ENCODE data around the gene FAM72A. TPM values are rescaled to one million over a fixed set of nuclear protein-coding genes. Genes with fewer than 3 reads are reported as not detected.

Gene FAM72A
- total RNA-seq, 1 donor from 2014 or later = not detected

- no peak for TF ChIP-seq CTCF (IDR thresholded peaks at IDR 0.05; ENCODE audit: insufficient read depth, low read length, severe bottlenecking)
- peaks cover 11% of the 10 kb centered on the region for H3K27me3 ChIP-seq (ENCODE audit: control insufficient read depth, insufficient read depth, low read length)
- H3K4me3 ChIP-seq (ENCODE audit: low read depth, low read length) = no peak overlapping the region
- FAIRE-seq (no peak), DNase-seq (ENCODE audit: low read depth) (no peak)
- H3K36me3 ChIP-seq (ENCODE audit: control insufficient read depth, insufficient read depth, low read length) = no peaks in the 10 kb centered on the region
Measured at GRCh38 chr1:206142770-206143169, 59.9 kb downstream of the FAM72A start.

GRCh38 chr1:206142011-206142410 lies 60.6 kb downstream of the FAM72A start:
- H3K36me3 ChIP-seq (ENCODE audit: control insufficient read depth, insufficient read depth, low read length) = no peaks in the 10 kb centered on the region
- H3K4me3 ChIP-seq (ENCODE audit: low read depth, low read length) = no peak overlapping the region
- TF ChIP-seq CTCF (IDR thresholded peaks at IDR 0.05; ENCODE audit: insufficient read depth, low read length, severe bottlenecking) = no peak
- H3K27me3 ChIP-seq (ENCODE audit: control insufficient read depth, insufficient read depth, low read length) = peaks cover 11% of the 10 kb centered on the region
- no peak for DNase-seq (ENCODE audit: low read depth)
- FAIRE-seq = no peak

GRCh38 chr1:206136241-206136640 lies 66.4 kb downstream of the FAM72A start:
- H3K27me3 ChIP-seq (ENCODE audit: control insufficient read depth, insufficient read depth, low read length) = peaks cover 1% of the 10 kb centered on the region
- H3K4me3 ChIP-seq (ENCODE audit: low read depth, low read length) = no peak overlapping the region
- no peak for TF ChIP-seq CTCF (IDR thresholded peaks at IDR 0.05; ENCODE audit: insufficient read depth, low read length, severe bottlenecking)
- no peaks in the 10 kb centered on the region for H3K36me3 ChIP-seq (ENCODE audit: control insufficient read depth, insufficient read depth, low read length)
- no peak for FAIRE-seq
- DNase-seq (ENCODE audit: low read depth) = no peak

Other genes starting within 250 kb of the FAM72A start
- gene RAB7B, start 199.4 kb downstream of the FAM72A start, total RNA-seq = 2.9 and 4.9 TPM in 2 replicates
- not detected in 2 replicates for gene CTSE, start 178.9 kb downstream of the FAM72A start, total RNA-seq
- gene RHEX, start 149.7 kb downstream of the FAM72A start, total RNA-seq = not detected in 2 replicates
- not detected in 2 replicates for gene AVPR1B, start 85.5 kb downstream of the FAM72A start, total RNA-seq
- 9.2 and 28.5 TPM in 2 replicates for gene SRGAP2, start 702 bp upstream of the FAM72A start, total RNA-seq

Measured in bronchial epithelial cell (primary cell).